GM23338 (cell line): Measurements from ENCODE around the gene CD82. TPM values are rescaled to one million over a fixed set of nuclear protein-coding genes. Genes with fewer than 3 reads are reported as not detected.

Source experiments
- ATAC-seq: fragments of 200-7000 bp; cut with Tn5 transposase; 3 replicates; pipeline ENCODE4 v1.9.1; 2020
- DNase-seq: peaks from one replicate; pipeline ENCODE4 v3.0.0-alpha.2; 2015; ENCODE audit warnings: low spot score
- H2AFZ ChIP-seq: fragments of 200-600 bp; sonication (generic); 2 replicates; pipeline ENCODE4 v1.8.0; 2016; ENCODE audit warnings: antibody characterized with exemption, mild to moderate bottlenecking, moderate library complexity
- H3F3A ChIP-seq: fragments of 200-600 bp; sonication (generic); replicated peaks from 2 replicates; pipeline ENCODE4 v1.8.0; 2017; ENCODE audit warnings: antibody characterized with exemption, mixed run types, low read depth
- H3K27ac ChIP-seq: fragments of 200-600 bp; sonication (generic); 2 replicates; pipeline ENCODE4 v1.6.1; 2016; ENCODE audit warnings: low read depth
- H3K27me3 ChIP-seq: fragments of 200-600 bp; sonication (generic); 2 replicates; pipeline ENCODE4 v1.8.0; 2016; ENCODE audit warnings: mild to moderate bottlenecking, mixed run types, moderate library complexity; ENCODE audit not compliant: insufficient read depth
- H3K36me3 ChIP-seq: fragments of 200-600 bp; sonication (generic); 2 replicates; pipeline ENCODE4 v1.8.0; 2016; ENCODE audit warnings: mild to moderate bottlenecking; ENCODE audit not compliant: insufficient read depth
- H3K4me1 ChIP-seq: fragments of 200-600 bp; sonication (generic); 2 replicates; pipeline ENCODE4 v1.8.0; 2016; ENCODE audit warnings: mild to moderate bottlenecking, moderate library complexity; ENCODE audit not compliant: insufficient read depth
- H3K4me2 ChIP-seq: fragments of 200-600 bp; sonication (generic); 2 replicates; pipeline ENCODE4 v1.7.1; 2017; ENCODE audit warnings: mixed run types
- H3K4me3 ChIP-seq: fragments of 200-600 bp; sonication (generic); 2 replicates; pipeline ENCODE4 v1.6.1; 2016; ENCODE audit warnings: mixed run types
- H3K79me2 ChIP-seq: fragments of 200-600 bp; sonication (generic); replicated peaks from 2 replicates; pipeline ENCODE4 v1.8.0; 2017; ENCODE audit warnings: mild to moderate bottlenecking; ENCODE audit not compliant: insufficient read depth
- H3K9me2 ChIP-seq: fragments of 200-600 bp; sonication (generic); 2 replicates; pipeline ENCODE4 v1.8.0; 2017; ENCODE audit not compliant: insufficient read depth
- H4K20me1 ChIP-seq: fragments of 200-600 bp; sonication (generic); replicated peaks from 2 replicates; pipeline ENCODE4 v1.8.0; 2017; ENCODE audit warnings: mild to moderate bottlenecking; ENCODE audit not compliant: insufficient read depth
- H3K27ac Mint-ChIP-seq: 2 replicates; pipeline ENCODE4 v1.8.0; 2020; ENCODE audit warnings: inconsistent platforms, mild to moderate bottlenecking, moderate library complexity, mixed read lengths
- H3K27me3 Mint-ChIP-seq: 3 replicates; pipeline ENCODE4 v1.8.0; 2022; ENCODE audit warnings: low read depth, mild to moderate bottlenecking, moderate library complexity, mixed read lengths, inconsistent platforms; ENCODE audit not compliant: insufficient read depth, poor library complexity
- H3K36me3 Mint-ChIP-seq: 3 replicates; pipeline ENCODE4 v1.8.0; 2021; ENCODE audit warnings: low read depth, mild to moderate bottlenecking, inconsistent platforms, moderate library complexity, mixed read lengths
- H3K4me1 Mint-ChIP-seq: 3 replicates; pipeline ENCODE4 v1.8.0; 2020; ENCODE audit warnings: mild to moderate bottlenecking, inconsistent platforms, mixed read lengths
- H3K4me3 Mint-ChIP-seq: 3 replicates; pipeline ENCODE4 v1.8.0; 2021; ENCODE audit warnings: moderate library complexity, mild to moderate bottlenecking, inconsistent platforms, mixed read lengths
- H3K9me3 Mint-ChIP-seq: 3 replicates; pipeline ENCODE4 v1.8.0; 2020; ENCODE audit warnings: moderate library complexity, mild to moderate bottlenecking, inconsistent platforms, mixed read lengths
- CREB1 ChIP-seq: fragments of 250-450 bp; sonication (Bioruptor Pico); IDR thresholded peaks from 2 replicates; pipeline ENCODE4 v1.5.0; 2020; ENCODE audit warnings: low read depth, mild to moderate bottlenecking, moderate library complexity
- EZH2 ChIP-seq: fragments of 200-600 bp; sonication (generic); IDR thresholded peaks from one replicate; pipeline ENCODE4 v1.8.0; 2017; ENCODE audit warnings: antibody characterized with exemption, mild to moderate bottlenecking, low read depth; ENCODE audit not compliant: unreplicated experiment
- EZH2phosphoT487 ChIP-seq: fragments of 200-600 bp; sonication (generic); IDR thresholded peaks from one replicate; pipeline ENCODE4 v1.8.1; 2018; ENCODE audit warnings: antibody characterized with exemption; ENCODE audit not compliant: unreplicated experiment
- JUNB ChIP-seq: IDR thresholded peaks from one replicate; pipeline ENCODE4 v1.6.1; 2016; ENCODE audit warnings: antibody characterized with exemption; ENCODE audit not compliant: unreplicated experiment
- NANOG ChIP-seq: IDR thresholded peaks from 2 replicates; pipeline ENCODE4 v1.6.1; 2016; ENCODE audit warnings: antibody characterized with exemption, borderline replicate concordance
- POLR2AphosphoS5 ChIP-seq: IDR thresholded peaks from 2 replicates; pipeline ENCODE4 v1.6.1; 2016; ENCODE audit warnings: antibody characterized with exemption, low read depth
- STAT1 ChIP-seq: IDR thresholded peaks from one replicate; pipeline ENCODE4 v1.6.1; 2016; ENCODE audit warnings: antibody characterized with exemption; ENCODE audit not compliant: unreplicated experiment
- ZNF114 ChIP-seq: fragments of 250-450 bp; sonication (Bioruptor Pico); IDR thresholded peaks from 2 replicates; pipeline ENCODE4 v1.5.0; 2020; ENCODE audit warnings: mild to moderate bottlenecking, moderate library complexity
- ZNF331 ChIP-seq: fragments of 250-450 bp; sonication (Bioruptor Pico); IDR thresholded peaks from 2 replicates; pipeline ENCODE4 v1.5.0; 2020; ENCODE audit warnings: low read depth, mild to moderate bottlenecking, moderate library complexity
- polyA plus RNA-seq: library from polyadenylated mRNA; unstranded; fragments of >200 nt; fragmentation: Nextera tagmentation; extraction: Ambion mirVana; gene quantifications from 2 replicates; pipeline ENCODE4 v1.2.1, GENCODE V29; 2016
- total RNA-seq: library from RNA; depleted of rRNA; stranded (reverse); fragments of >200 nt; shearing (Covaris generic); gene quantifications from 2 replicates; pipeline ENCODE4 v1.2.3, GENCODE V29; 2014
- TF ChIP-seq, protein P1 (sequence below): IDR thresholded peaks from one replicate; pipeline ENCODE4 v1.6.1; 2018; ENCODE audit warnings: antibody characterized with exemption; ENCODE audit not compliant: unreplicated experiment
- TF ChIP-seq, protein P2 (sequence below), 2 experiments: fragments of 200-600 bp in 1 of 2; sonication (generic) in 1 of 2; conservative IDR thresholded peaks; 2 replicates each; pipeline versions ENCODE4 v1.5.1 to v1.6.1; 2016 to 2017; ENCODE audit warnings: antibody characterized with exemption in 2 of 2, low read depth in 2 of 2, mild to moderate bottlenecking in 2 of 2, moderate library complexity in 1 of 2
- TF ChIP-seq, protein P3 (sequence below): fragments of 250-450 bp; sonication (Bioruptor Pico); IDR thresholded peaks from 2 replicates; pipeline ENCODE4 v1.5.0; 2020; ENCODE audit warnings: mild to moderate bottlenecking, moderate library complexity
- TF ChIP-seq, protein P4 (sequence below): IDR thresholded peaks from 2 replicates; pipeline ENCODE4 v1.6.1; 2016; ENCODE audit warnings: antibody characterized with exemption

The CD82 gene
- total and polyA plus RNA-seq, 2 experiments from 2014 or later = 4.4 to 4.9 TPM

DNA sequence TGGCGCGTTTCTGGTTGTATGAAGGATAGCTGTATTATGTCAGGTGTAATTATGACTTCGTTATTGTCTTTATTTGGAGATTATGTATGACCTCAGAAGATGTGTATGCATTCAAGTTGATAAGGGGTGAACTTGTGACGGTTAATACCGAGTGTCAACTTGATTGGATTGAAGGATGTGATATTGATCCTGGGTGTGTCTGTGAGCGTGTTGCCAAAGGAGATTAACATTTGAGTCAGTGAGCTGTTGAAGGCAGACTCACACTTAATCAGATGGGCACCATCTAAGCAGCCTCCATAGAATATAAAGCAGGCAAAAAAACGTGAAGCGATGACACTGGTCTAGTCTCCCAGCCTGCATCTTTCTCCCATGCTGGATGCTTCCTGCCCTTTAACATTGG, 15.3 kb upstream of the CD82 start:
- TF ChIP-seq, protein P1, sequence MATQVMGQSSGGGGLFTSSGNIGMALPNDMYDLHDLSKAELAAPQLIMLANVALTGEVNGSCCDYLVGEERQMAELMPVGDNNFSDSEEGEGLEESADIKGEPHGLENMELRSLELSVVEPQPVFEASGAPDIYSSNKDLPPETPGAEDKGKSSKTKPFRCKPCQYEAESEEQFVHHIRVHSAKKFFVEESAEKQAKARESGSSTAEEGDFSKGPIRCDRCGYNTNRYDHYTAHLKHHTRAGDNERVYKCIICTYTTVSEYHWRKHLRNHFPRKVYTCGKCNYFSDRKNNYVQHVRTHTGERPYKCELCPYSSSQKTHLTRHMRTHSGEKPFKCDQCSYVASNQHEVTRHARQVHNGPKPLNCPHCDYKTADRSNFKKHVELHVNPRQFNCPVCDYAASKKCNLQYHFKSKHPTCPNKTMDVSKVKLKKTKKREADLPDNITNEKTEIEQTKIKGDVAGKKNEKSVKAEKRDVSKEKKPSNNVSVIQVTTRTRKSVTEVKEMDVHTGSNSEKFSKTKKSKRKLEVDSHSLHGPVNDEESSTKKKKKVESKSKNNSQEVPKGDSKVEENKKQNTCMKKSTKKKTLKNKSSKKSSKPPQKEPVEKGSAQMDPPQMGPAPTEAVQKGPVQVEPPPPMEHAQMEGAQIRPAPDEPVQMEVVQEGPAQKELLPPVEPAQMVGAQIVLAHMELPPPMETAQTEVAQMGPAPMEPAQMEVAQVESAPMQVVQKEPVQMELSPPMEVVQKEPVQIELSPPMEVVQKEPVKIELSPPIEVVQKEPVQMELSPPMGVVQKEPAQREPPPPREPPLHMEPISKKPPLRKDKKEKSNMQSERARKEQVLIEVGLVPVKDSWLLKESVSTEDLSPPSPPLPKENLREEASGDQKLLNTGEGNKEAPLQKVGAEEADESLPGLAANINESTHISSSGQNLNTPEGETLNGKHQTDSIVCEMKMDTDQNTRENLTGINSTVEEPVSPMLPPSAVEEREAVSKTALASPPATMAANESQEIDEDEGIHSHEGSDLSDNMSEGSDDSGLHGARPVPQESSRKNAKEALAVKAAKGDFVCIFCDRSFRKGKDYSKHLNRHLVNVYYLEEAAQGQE = no peak
- TF ChIP-seq, protein P2, sequence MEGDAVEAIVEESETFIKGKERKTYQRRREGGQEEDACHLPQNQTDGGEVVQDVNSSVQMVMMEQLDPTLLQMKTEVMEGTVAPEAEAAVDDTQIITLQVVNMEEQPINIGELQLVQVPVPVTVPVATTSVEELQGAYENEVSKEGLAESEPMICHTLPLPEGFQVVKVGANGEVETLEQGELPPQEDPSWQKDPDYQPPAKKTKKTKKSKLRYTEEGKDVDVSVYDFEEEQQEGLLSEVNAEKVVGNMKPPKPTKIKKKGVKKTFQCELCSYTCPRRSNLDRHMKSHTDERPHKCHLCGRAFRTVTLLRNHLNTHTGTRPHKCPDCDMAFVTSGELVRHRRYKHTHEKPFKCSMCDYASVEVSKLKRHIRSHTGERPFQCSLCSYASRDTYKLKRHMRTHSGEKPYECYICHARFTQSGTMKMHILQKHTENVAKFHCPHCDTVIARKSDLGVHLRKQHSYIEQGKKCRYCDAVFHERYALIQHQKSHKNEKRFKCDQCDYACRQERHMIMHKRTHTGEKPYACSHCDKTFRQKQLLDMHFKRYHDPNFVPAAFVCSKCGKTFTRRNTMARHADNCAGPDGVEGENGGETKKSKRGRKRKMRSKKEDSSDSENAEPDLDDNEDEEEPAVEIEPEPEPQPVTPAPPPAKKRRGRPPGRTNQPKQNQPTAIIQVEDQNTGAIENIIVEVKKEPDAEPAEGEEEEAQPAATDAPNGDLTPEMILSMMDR (conservative IDR thresholded peaks at IDR 0.05; ENCODE audit: low read depth in 2 of 2) = no peak
- TF ChIP-seq NANOG = no peak
- TF ChIP-seq EZH2 = no peak
- TF ChIP-seq EZH2phosphoT487 = no peak
- TF ChIP-seq STAT1 = no peak
- no peak for TF ChIP-seq ZNF114 (CRISPR knock-in tag)
- TF ChIP-seq CREB1 = no peak
- TF ChIP-seq POLR2AphosphoS5 = no peak
- TF ChIP-seq, protein P3, sequence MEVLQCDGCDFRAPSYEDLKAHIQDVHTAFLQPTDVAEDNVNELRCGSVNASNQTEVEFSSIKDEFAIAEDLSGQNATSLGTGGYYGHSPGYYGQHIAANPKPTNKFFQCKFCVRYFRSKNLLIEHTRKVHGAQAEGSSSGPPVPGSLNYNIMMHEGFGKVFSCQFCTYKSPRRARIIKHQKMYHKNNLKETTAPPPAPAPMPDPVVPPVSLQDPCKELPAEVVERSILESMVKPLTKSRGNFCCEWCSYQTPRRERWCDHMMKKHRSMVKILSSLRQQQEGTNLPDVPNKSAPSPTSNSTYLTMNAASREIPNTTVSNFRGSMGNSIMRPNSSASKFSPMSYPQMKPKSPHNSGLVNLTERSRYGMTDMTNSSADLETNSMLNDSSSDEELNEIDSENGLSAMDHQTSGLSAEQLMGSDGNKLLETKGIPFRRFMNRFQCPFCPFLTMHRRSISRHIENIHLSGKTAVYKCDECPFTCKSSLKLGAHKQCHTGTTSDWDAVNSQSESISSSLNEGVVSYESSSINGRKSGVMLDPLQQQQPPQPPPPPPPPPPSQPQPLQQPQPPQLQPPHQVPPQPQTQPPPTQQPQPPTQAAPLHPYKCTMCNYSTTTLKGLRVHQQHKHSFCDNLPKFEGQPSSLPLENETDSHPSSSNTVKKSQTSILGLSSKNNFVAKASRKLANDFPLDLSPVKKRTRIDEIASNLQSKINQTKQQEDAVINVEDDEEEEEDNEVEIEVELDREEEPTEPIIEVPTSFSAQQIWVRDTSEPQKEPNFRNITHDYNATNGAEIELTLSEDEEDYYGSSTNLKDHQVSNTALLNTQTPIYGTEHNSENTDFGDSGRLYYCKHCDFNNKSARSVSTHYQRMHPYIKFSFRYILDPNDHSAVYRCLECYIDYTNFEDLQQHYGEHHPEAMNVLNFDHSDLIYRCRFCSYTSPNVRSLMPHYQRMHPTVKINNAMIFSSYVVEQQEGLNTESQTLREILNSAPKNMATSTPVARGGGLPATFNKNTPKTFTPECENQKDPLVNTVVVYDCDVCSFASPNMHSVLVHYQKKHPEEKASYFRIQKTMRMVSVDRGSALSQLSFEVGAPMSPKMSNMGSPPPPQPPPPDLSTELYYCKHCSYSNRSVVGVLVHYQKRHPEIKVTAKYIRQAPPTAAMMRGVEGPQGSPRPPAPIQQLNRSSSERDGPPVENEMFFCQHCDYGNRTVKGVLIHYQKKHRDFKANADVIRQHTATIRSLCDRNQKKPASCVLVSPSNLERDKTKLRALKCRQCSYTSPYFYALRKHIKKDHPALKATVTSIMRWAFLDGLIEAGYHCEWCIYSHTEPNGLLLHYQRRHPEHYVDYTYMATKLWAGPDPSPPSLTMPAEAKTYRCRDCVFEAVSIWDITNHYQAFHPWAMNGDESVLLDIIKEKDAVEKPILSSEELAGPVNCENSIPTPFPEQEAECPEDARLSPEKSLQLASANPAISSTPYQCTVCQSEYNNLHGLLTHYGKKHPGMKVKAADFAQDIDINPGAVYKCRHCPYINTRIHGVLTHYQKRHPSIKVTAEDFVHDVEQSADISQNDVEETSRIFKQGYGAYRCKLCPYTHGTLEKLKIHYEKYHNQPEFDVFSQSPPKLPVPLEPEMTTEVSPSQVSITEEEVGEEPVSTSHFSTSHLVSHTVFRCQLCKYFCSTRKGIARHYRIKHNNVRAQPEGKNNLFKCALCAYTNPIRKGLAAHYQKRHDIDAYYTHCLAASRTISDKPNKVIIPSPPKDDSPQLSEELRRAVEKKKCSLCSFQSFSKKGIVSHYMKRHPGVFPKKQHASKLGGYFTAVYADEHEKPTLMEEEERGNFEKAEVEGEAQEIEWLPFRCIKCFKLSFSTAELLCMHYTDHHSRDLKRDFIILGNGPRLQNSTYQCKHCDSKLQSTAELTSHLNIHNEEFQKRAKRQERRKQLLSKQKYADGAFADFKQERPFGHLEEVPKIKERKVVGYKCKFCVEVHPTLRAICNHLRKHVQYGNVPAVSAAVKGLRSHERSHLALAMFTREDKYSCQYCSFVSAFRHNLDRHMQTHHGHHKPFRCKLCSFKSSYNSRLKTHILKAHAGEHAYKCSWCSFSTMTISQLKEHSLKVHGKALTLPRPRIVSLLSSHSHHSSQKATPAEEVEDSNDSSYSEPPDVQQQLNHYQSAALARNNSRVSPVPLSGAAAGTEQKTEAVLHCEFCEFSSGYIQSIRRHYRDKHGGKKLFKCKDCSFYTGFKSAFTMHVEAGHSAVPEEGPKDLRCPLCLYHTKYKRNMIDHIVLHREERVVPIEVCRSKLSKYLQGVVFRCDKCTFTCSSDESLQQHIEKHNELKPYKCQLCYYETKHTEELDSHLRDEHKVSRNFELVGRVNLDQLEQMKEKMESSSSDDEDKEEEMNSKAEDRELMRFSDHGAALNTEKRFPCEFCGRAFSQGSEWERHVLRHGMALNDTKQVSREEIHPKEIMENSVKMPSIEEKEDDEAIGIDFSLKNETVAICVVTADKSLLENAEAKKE (CRISPR knock-in tag) = no peak
- no peak for TF ChIP-seq JUNB
- TF ChIP-seq, protein P4, sequence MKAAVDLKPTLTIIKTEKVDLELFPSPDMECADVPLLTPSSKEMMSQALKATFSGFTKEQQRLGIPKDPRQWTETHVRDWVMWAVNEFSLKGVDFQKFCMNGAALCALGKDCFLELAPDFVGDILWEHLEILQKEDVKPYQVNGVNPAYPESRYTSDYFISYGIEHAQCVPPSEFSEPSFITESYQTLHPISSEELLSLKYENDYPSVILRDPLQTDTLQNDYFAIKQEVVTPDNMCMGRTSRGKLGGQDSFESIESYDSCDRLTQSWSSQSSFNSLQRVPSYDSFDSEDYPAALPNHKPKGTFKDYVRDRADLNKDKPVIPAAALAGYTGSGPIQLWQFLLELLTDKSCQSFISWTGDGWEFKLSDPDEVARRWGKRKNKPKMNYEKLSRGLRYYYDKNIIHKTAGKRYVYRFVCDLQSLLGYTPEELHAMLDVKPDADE = no peak
- no peak for TF ChIP-seq ZNF331 (CRISPR knock-in tag)
- Mint-ChIP-seq H3K27ac (no peak overlapping the region), H3K4me3 (no peak overlapping the region), H3K27me3 (peaks cover 4% of the 10 kb centered on the region), H3K36me3 (no peaks in the 10 kb centered on the region), H3K9me3 (peaks cover 6% of the 10 kb centered on the region; the same call in 2 of the 3 replicates), H3K4me1 (no peaks in the 10 kb centered on the region)
- no peak for ATAC-seq
- no peak for DNase-seq
- H3K27me3 ChIP-seq = no peaks in the 10 kb centered on the region
- H3K9me2 ChIP-seq = 0 out of 2 replicates have a peak, but pooled peaks cover 4% of the 10 kb centered on the region
- no peak overlapping the region for H3K4me2 ChIP-seq
- no peaks in the 10 kb centered on the region for H3K79me2 ChIP-seq
- H3K36me3 ChIP-seq = no peaks in the 10 kb centered on the region
- H3K4me1 ChIP-seq = no peaks in the 10 kb centered on the region
- no peak overlapping the region for H3K4me3 ChIP-seq
- H4K20me1 ChIP-seq = no peaks in the 10 kb centered on the region
- no peaks in the 10 kb centered on the region for H3F3A ChIP-seq
- no peak overlapping the region for H2AFZ ChIP-seq
- no peak overlapping the region for H3K27ac ChIP-seq
